Epithelial cell of proximal tubule (primary cell): ENCODE results near the gene FMNL2. TPM values are rescaled to one million over a fixed set of nuclear protein-coding genes. Genes with fewer than 3 reads are reported as not detected.
A peak's percentile ranks its signal among the peaks of the same experiment; 100 is the strongest.

ENCODE experiments used
- DNase-seq: peaks from one replicate; pipeline ENCODE4 v3.0.0-alpha.2; 2011; ENCODE audit warnings: low read depth
- H3K4me3 ChIP-seq: 2 replicates; pipeline ENCODE4 v1.5.1; 2011; ENCODE audit warnings: low read depth, mild to moderate bottlenecking, low read length
- total RNA-seq: library from RNA; depleted of rRNA; stranded (reverse); fragments of >200 nt; gene quantifications from 2 replicates; pipeline ENCODE4 v1.2.3, GENCODE V29; 2015
- TF ChIP-seq, protein P1 (sequence below): conservative IDR thresholded peaks from 2 replicates; pipeline ENCODE4 v1.5.1; 2012; ENCODE audit warnings: low read depth, mild to moderate bottlenecking, low read length

The FMNL2 gene
- total RNA-seq, 1 donor from 2014 or later: 29.7 TPM

DNA sequence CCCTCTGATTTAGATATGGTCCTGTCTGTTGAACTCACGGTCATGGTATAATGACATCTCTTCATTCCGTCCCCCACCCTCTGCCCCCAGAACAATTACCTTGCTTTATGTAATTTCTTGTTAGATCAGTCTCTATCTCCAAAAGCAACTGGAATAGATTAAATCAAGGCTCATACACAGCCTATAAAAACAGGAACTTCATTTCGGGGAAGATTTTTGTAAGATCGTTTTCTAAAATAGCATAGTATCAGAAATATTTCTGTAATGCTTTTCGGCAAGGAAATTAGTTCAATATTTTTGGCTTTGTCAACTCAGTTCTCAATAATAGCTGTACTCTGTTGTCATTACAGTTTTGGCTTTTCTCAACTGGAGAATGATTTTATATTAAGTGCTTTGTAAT, 157.2 kb downstream of the FMNL2 start:
- TF ChIP-seq, protein P1, sequence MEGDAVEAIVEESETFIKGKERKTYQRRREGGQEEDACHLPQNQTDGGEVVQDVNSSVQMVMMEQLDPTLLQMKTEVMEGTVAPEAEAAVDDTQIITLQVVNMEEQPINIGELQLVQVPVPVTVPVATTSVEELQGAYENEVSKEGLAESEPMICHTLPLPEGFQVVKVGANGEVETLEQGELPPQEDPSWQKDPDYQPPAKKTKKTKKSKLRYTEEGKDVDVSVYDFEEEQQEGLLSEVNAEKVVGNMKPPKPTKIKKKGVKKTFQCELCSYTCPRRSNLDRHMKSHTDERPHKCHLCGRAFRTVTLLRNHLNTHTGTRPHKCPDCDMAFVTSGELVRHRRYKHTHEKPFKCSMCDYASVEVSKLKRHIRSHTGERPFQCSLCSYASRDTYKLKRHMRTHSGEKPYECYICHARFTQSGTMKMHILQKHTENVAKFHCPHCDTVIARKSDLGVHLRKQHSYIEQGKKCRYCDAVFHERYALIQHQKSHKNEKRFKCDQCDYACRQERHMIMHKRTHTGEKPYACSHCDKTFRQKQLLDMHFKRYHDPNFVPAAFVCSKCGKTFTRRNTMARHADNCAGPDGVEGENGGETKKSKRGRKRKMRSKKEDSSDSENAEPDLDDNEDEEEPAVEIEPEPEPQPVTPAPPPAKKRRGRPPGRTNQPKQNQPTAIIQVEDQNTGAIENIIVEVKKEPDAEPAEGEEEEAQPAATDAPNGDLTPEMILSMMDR: no peak
- DNase-seq: no peak
- no peak overlapping the region for H3K4me3 ChIP-seq

DNA sequence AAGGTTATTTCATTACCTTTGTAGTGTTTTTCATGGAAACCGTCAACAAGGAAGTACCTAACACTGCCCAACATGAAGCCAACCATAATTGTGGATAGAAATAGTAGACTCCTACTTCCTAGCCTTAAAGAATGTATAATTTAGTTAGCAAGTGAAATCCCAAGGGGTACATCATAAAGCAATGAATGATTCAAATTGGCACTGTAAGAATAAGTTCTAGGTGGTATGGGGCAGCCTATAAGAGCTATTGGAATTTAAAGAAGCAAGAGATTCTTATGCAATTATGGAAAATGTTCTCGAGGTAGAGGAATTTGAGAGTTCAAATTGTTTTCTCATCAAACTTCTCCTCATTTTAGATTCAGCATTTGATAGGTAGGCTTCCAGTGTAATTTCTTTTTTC, 157.9 kb downstream of the FMNL2 start:
- no peak overlapping the region for H3K4me3 ChIP-seq
- TF ChIP-seq, protein P1: no peak
- DNase-seq: no peak

DNA sequence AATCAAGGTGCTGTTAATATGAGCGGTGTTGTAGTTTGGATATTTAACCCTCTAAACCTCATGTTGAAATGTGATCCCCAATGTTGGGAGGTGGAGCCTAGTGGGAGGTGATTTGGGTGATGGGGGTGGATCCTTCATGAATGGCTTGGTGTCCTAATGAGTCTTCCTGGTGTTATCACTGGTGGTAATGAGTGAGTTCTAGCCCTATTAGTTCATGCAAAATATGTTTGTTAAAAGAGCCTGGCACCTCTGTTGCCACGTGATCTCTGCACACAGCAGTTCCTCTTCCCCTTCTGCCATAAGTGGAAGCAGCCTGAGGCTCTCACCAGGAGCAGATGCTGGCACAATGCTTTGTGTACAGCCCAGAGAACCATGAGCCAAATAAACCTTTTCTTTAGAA, 158.4 kb downstream of the FMNL2 start:
- no peak for DNase-seq
- TF ChIP-seq, protein P1: no peak
- H3K4me3 ChIP-seq: no peak overlapping the region

DNA sequence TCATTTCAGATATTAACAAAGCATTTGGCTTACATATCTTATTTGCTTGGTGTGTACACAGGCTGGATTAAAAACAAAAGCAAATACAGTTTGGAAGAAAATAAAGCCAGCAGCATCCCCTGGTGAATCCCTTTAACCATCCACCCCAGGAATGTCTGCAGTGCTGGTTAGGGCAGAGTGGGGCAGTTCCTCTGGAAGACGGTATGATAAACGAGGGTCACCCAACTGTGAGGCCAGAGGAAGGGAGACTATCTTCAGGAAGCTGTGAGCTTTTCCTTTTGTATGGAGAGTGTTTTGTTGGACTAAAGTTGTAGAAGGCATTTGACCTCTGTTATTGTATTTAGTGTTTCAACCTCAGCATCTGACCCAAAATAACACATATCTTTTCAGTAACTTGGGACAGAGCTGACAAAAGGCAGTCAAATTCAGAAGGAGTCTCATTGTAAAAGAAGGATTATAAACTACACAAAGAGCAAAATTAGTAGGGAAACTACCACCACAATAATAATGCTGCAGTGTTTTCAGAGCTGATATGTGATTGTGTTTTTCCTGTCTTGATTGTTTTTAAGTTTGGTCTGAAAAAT, 159.1 kb downstream of the FMNL2 start:
- TF ChIP-seq, protein P1: no peak
- DNase-seq: no peak
- H3K4me3 ChIP-seq: no peak overlapping the region

DNA sequence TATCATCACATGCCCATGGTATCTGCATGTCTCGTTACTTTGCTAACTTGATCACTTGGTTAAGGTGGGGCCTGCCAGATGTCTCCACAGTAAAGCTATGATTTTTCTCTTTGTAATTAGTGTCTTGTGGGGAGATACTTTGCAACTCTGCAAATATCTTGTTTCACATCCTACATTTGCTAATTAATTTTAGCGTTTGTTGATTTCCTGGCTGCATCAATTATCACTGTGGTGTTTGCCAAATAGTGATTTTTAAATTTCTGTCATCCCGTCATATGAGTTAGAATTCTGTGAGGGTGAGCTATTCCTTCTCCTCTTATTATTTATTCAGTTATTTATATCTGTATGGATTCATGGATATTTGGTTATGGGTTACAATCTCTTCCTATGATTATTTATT, 161.4 kb downstream of the FMNL2 start:
- TF ChIP-seq, protein P1: no peak
- DNase-seq: no peak
- no peak overlapping the region for H3K4me3 ChIP-seq

DNA sequence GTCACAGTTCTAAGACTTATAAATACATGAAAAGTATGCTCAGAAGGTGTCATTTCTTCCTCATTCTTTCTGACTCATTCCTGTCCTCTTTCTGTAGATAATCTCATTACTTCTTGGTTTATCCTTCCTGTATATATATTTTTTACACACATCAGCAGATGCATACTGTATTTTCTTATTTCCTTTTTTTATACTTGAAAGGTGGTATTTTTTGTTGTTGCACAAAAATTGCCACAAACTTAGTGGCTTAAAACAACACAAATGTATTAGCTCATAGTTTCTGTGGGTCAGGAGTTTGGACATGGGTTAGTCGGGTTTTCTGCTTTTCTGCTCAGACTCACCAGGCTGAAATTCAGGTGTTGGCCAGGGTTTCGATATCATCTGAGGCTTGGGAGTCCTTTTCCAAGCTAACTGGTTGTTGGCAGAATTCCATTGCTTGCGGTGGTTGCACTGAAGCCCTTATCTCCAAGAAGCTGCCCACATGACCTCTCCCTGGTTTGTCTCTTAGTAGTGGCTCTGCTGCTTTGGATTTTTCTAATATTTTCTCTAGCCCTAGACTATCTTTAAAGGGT, 162.6 kb downstream of the FMNL2 start:
- peak; percentile 86 for DNase-seq
- TF ChIP-seq, protein P1: no peak
- no peak overlapping the region for H3K4me3 ChIP-seq

DNA sequence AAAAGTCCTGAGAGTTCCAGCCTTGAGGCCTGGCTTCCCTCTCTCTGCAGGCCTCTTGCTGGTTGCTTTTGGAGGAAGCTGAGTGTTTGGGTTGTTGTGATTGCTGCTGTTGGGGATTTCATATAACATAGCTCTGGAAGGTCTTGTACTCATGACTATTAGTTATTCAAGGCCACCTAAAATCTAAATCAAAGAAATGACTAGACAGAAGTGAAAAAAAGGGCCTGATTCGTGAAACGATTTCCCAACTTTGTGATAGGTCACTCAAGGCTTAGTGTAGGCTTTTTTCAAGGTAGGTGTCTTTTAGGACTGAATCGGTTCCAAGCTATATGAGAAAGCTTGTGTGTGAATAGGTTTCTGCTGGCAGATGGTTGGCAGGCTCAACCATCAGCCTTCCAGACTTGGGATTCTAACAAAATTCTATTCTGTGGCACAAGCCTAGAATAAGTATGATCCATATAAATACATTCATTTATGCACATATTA, 164.4 kb downstream of the FMNL2 start:
- H3K4me3 ChIP-seq: no peak overlapping the region
- TF ChIP-seq, protein P1: no peak
- no peak for DNase-seq
